Lower lobe of right lung (tissue), 2 donors: Measurements from ENCODE around the gene PSMB5. TPM values are rescaled to one million over a fixed set of nuclear protein-coding genes. Genes with fewer than 3 reads are reported as not detected.

Experiments used
- ATAC-seq, 2 donors: fragments of 200-7000 bp; cut with Tn5 transposase; one replicate each; pipeline ENCODE4 v1.9.1; 2020 to 2022; ENCODE audit warnings: mild to moderate bottlenecking in 2 of 2, moderate library complexity in 2 of 2
- DNase-seq: peaks from one replicate; pipeline ENCODE4 v3.0.0-alpha.2; 2020
- H3K27ac ChIP-seq: fragments of 200-600 bp; one replicate; pipeline ENCODE4 v1.8.0; 2022
- H3K27me3 ChIP-seq: fragments of 200-600 bp; one replicate; pipeline ENCODE4 v1.8.0; 2022; ENCODE audit warnings: low read depth
- H3K36me3 ChIP-seq: fragments of 200-600 bp; one replicate; pipeline ENCODE4 v1.8.0; 2022; ENCODE audit warnings: mild to moderate bottlenecking
- H3K4me1 ChIP-seq: fragments of 200-600 bp; one replicate; pipeline ENCODE4 v1.8.0; 2022
- H3K4me3 ChIP-seq: fragments of 200-600 bp; one replicate; pipeline ENCODE4 v1.8.0; 2022; ENCODE audit warnings: mild to moderate bottlenecking
- H3K9me3 ChIP-seq: fragments of 200-600 bp; one replicate; pipeline ENCODE4 v1.8.0; 2022
- intact Hi-C: fragments of 100-400 bp; cut with DNase I; formaldehyde crosslinking; loops from one replicate; pipeline ENCODE4 v1.11.0; 2022
- total RNA-seq: library from RNA; stranded (reverse); fragmentation: NEBNext Ultra II Directional; extraction: Animal tissue kit (Norgen Biotek cat#: 25700); gene quantifications from one replicate; pipeline ENCODE4 v1.2.1, GENCODE V29; 2021
- TF ChIP-seq, protein P1 (sequence below): fragments of 200-600 bp; IDR thresholded peaks from one replicate; pipeline ENCODE4 v1.8.0; 2022; ENCODE audit warnings: antibody characterized with exemption, mild to moderate bottlenecking
- donor health status: DM: no; HTN: yes; CAD: no; lungs with severe emphysema.

PSMB5 gene
- total RNA-seq, 1 donor from 2014 or later: 71.5 TPM

GRCh38 chr14:23076785-23077408 lies 42.2 kb upstream of the PSMB5 start:
- Histone ChIP-seq H3K36me3 (peaks cover 100% of the 10 kb centered on the region), H3K27me3 (no peaks in the 10 kb centered on the region), H3K4me1 (peaks cover 34% of the 10 kb centered on the region), H3K27ac (no peak overlapping the region), H3K4me3 (no peak overlapping the region), H3K9me3 (no peaks in the 10 kb centered on the region)
- intact Hi-C loops: no loop called here
- DNase-seq (no peak), ATAC-seq (peak; percentile 33 to 51)
- TF ChIP-seq, protein P1, sequence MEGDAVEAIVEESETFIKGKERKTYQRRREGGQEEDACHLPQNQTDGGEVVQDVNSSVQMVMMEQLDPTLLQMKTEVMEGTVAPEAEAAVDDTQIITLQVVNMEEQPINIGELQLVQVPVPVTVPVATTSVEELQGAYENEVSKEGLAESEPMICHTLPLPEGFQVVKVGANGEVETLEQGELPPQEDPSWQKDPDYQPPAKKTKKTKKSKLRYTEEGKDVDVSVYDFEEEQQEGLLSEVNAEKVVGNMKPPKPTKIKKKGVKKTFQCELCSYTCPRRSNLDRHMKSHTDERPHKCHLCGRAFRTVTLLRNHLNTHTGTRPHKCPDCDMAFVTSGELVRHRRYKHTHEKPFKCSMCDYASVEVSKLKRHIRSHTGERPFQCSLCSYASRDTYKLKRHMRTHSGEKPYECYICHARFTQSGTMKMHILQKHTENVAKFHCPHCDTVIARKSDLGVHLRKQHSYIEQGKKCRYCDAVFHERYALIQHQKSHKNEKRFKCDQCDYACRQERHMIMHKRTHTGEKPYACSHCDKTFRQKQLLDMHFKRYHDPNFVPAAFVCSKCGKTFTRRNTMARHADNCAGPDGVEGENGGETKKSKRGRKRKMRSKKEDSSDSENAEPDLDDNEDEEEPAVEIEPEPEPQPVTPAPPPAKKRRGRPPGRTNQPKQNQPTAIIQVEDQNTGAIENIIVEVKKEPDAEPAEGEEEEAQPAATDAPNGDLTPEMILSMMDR: peak; percentile 52

GRCh38 chr14:23074906-23075305 lies 40.2 kb upstream of the PSMB5 start:
- TF ChIP-seq, protein P1: no peak
- DNase-seq (no peak), ATAC-seq (no peak)
- peaks cover 83% of the 10 kb centered on the region for H3K36me3 ChIP-seq
- H3K27me3 ChIP-seq: no peaks in the 10 kb centered on the region
- H3K4me1 ChIP-seq: peaks cover 45% of the 10 kb centered on the region
- intact Hi-C loops: no loop called here
- no peak overlapping the region for H3K27ac ChIP-seq
- H3K9me3 ChIP-seq: no peaks in the 10 kb centered on the region
- H3K4me3 ChIP-seq: no peak overlapping the region

DNA sequence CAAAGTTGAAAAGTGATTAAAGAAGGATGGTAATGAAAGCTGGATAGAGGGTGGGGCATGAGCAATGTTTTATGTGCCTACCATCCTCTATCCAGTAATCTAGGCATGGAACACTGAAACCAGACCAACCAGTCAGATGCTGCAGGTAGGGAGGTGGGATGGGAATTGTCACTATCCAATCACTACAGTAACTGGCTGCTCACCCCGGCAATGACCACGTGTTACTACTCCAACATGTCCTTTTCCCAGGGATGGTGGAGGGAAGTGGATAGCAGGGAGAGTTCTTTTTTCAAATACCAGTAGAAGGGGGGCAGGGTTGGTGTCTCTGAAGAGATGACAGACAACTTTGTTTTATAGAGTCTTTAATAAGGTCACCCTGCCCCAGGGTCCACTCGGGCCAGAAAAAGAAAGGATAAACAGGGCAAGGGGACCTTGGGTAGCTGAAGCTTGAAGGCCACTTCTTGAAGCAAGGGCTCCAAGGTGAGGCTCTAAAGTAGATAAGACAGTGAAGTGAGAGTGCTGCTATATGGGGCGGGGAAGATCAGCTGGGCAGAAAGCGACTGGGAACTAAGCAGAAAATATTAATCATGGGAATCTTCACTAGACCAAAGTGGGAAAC lies 37.3 kb upstream of the PSMB5 start:
- Histone ChIP-seq H3K27me3 (no peaks in the 10 kb centered on the region), H3K4me1 (peaks cover 37% of the 10 kb centered on the region), H3K27ac (peak overlapping the region; percentile 78), H3K9me3 (no peaks in the 10 kb centered on the region), H3K4me3 (peak overlapping the region; percentile 67), H3K36me3 (peaks cover 78% of the 10 kb centered on the region)
- intact Hi-C loops: no loop called here
- DNase-seq (no peak), ATAC-seq (no peak)
- TF ChIP-seq, protein P1: no peak

DNA sequence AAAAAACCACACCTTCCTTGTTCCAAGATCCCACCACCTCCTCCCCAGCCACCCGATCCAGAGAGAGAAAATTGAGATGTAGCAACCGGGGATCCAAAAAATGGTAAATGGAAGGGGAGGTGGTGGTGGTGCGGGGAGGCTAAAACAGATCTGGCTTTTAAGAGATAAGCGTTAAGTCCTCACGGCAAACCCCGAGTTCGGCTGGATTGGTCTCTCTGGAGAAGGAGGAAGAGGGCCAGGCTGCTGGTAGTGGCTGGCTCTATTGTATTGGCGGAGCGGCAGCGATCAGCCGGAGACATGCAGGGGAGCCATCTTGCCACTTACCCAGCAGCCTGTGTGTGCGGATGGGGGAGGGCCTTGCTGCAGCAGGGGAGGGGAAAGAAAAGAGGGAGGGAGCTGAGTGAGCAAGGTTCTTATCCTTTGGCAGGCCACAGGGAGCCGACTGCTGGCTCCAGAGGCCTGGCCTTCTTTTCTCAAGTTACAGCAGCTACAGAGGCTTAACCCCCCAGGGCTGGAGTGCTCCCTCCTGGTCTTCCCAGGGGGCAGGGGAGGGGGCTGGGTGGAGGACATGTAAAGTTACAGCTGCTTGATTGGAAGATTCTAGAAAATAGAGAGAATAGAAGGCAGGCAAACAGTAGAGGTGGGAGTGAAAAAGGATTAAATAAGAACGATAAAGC lies 36.7 kb upstream of the PSMB5 start:
- H3K27ac ChIP-seq: peak overlapping the region; percentile 78
- ATAC-seq (peak; percentile 93 to 94), DNase-seq (peak; percentile 84)
- no peaks in the 10 kb centered on the region for H3K9me3 ChIP-seq
- intact Hi-C loops: no loop called here
- peak overlapping the region; percentile 67 for H3K4me3 ChIP-seq
- H3K36me3 ChIP-seq: peaks cover 78% of the 10 kb centered on the region
- no peaks in the 10 kb centered on the region for H3K27me3 ChIP-seq
- TF ChIP-seq, protein P1: no peak
- peaks cover 36% of the 10 kb centered on the region for H3K4me1 ChIP-seq

DNA sequence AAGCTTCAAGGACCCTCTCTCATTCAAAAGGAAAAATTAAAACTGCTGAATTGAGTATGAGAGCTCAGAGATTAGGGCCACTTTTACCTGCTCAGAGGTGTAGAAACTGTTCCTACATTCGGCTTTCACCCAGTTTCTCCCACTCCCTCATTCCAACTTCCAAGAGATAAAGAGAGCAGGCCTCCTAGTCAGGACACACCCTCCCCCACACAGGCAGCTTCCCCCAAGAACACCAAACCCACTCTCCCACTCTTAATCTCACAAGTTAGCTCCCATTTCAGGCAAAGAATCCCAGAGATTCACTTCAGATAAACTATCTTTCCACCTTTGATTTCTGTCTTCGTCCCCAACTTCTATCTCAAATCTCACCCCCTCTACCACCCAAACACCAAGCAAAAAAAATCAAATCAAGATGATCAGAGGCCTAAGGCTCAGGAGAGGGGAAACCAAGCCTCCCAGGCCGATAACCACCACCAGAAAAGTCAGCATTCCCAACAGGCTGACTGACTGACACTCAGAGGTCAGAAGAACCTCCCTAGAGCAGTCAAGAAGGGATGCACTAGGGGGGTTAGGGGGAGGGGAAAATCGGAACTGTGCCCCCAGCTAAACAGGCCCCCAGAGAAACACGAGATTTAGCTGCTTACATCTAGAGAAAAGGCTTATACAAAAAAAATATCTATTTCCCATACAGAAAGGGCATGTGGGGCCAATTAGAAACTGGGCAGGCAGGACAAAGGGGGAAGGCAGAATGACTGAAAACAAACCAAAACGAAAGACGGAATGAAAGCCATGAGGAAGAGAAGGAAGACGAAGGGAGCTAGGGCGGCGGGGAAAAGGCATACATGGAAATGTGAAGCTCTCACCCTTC lies 35.8 kb upstream of the PSMB5 start:
- peak overlapping the region; percentile 78 for H3K27ac ChIP-seq
- no peak for ATAC-seq
- intact Hi-C loops: no loop called here

More for the DNA sequence above, 35.8 kb upstream of the PSMB5 start:
- H3K27me3 ChIP-seq: no peaks in the 10 kb centered on the region
- H3K4me1 ChIP-seq: peaks cover 36% of the 10 kb centered on the region
- TF ChIP-seq, protein P1: no peak
- H3K36me3 ChIP-seq: peaks cover 78% of the 10 kb centered on the region
- DNase-seq: no peak
- H3K9me3 ChIP-seq: no peaks in the 10 kb centered on the region
- peak overlapping the region; percentile 67 for H3K4me3 ChIP-seq
